ENCODE results near the gene VIT. TPM values are rescaled to one million over a fixed set of nuclear protein-coding genes. Genes with fewer than 3 reads are reported as not detected.

The VIT gene
- total RNA-seq, 1 donor from 2014 or later, result not detected

DNA sequence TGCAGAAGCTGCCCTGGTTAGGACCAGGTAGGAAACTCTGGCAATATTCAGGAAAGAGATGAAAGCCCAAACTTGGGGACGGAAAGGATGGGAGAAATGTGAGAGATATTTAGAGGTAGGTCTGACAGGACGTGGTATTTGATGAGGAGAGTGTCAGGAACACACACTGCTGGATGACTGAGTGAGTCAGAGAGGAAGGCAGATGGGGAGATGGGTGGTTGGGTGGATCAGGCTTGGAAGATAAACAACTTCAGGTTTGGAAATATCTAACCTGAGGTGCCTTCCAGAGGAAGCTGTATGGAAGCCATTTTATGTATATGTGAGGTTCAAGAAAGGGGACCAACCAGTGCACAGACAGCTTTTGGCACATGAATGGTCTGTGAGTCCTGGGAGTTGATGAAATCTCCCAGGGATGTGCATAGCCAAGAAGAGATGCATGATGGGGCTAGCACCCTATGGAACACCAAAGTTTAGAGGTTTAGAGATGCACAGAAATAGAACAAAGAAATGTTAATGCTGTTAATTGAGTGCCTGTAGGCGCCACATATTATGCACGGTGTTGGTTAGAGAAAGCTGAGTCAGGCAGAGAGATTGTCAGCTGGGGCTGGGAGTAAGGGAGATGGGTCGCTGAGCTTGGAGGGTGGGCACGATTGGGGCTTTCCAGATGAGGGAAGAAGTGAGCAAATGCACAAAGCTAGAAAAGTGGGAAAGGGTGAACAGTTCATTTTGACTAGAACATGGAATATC is 101.0 kb downstream of the VIT start:
- no peaks in the 10 kb centered on the region for H3K9me3 ChIP-seq (ENCODE audit: low read depth)
- Mint-ChIP-seq H3K27me3 (ENCODE audit: insufficient read depth, low read depth) (peaks cover 2% of the 10 kb centered on the region), H3K4me1 (no peaks in the 10 kb centered on the region), H3K36me3 (no peaks in the 10 kb centered on the region), H3K4me3 (no peak overlapping the region), H3K27ac (no peak overlapping the region), H3K9me3 (no peaks in the 10 kb centered on the region)
- H3K36me3 ChIP-seq, result no peaks in the 10 kb centered on the region
- no peak overlapping the region for H2AFZ ChIP-seq (replicated peaks)
- no peaks in the 10 kb centered on the region for H4K20me1 ChIP-seq (ENCODE audit: low read depth)
- H3K79me2 ChIP-seq (ENCODE audit: low read depth), result no peaks in the 10 kb centered on the region
- no peaks in the 10 kb centered on the region for H3K27me3 ChIP-seq
- H3K4me1 ChIP-seq, result no peaks in the 10 kb centered on the region
- no peak overlapping the region for H3K27ac ChIP-seq
- TF ChIP-seq EZH2phosphoT487 (IDR thresholded peaks at IDR 0.05) (no peak), EZH2 (IDR thresholded peaks at IDR 0.05) (no peak)
- TF ChIP-seq, protein P1, sequence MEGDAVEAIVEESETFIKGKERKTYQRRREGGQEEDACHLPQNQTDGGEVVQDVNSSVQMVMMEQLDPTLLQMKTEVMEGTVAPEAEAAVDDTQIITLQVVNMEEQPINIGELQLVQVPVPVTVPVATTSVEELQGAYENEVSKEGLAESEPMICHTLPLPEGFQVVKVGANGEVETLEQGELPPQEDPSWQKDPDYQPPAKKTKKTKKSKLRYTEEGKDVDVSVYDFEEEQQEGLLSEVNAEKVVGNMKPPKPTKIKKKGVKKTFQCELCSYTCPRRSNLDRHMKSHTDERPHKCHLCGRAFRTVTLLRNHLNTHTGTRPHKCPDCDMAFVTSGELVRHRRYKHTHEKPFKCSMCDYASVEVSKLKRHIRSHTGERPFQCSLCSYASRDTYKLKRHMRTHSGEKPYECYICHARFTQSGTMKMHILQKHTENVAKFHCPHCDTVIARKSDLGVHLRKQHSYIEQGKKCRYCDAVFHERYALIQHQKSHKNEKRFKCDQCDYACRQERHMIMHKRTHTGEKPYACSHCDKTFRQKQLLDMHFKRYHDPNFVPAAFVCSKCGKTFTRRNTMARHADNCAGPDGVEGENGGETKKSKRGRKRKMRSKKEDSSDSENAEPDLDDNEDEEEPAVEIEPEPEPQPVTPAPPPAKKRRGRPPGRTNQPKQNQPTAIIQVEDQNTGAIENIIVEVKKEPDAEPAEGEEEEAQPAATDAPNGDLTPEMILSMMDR (IDR thresholded peaks at IDR 0.05), result no peak
- H3K9ac ChIP-seq, result no peak overlapping the region
- no peak for DNase-seq (ENCODE audit: low spot score)
- H3K4me2 ChIP-seq, result no peak overlapping the region
- no peak overlapping the region for H3K4me3 ChIP-seq
- H3F3A ChIP-seq (ENCODE audit: low read depth), result no peaks in the 10 kb centered on the region

DNA sequence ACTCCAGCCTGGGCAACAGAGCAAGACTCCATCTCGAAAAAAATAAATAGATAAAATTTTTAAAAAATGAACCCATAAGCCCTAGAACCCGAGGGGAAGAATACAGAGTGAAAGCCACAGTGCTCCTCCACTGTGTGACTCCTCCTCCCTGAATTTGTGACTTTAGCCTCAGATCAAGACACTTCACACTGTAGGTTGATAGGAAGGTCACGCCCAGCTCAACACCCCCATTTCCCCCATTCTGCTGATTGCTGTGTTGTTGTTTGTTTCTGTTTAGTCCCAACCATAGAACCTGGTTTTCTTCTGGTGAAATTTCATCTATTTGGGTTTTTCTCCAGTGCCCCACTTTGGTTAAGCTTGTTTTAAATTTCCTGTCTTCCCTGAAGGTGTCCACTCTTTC is 102.2 kb downstream of the VIT start:
- no peaks in the 10 kb centered on the region for H4K20me1 ChIP-seq (ENCODE audit: low read depth)
- no peak overlapping the region for H3K9ac ChIP-seq
- H3K4me2 ChIP-seq, result no peak overlapping the region
- no peaks in the 10 kb centered on the region for H3K79me2 ChIP-seq (ENCODE audit: low read depth)
- TF ChIP-seq, protein P1 (IDR thresholded peaks at IDR 0.05), result no peak
- TF ChIP-seq EZH2 (IDR thresholded peaks at IDR 0.05), result no peak
- TF ChIP-seq EZH2phosphoT487 (IDR thresholded peaks at IDR 0.05), result no peak
- Mint-ChIP-seq H3K36me3 (no peaks in the 10 kb centered on the region), H3K9me3 (no peaks in the 10 kb centered on the region), H3K27ac (no peak overlapping the region), H3K4me3 (no peak overlapping the region), H3K27me3 (ENCODE audit: insufficient read depth, low read depth) (peaks cover 2% of the 10 kb centered on the region), H3K4me1 (no peaks in the 10 kb centered on the region)
- H3K9me3 ChIP-seq (ENCODE audit: low read depth), result no peaks in the 10 kb centered on the region
- no peaks in the 10 kb centered on the region for H3K36me3 ChIP-seq
- no peaks in the 10 kb centered on the region for H3K4me1 ChIP-seq
- H3F3A ChIP-seq (ENCODE audit: low read depth), result no peaks in the 10 kb centered on the region
- no peak overlapping the region for H3K27ac ChIP-seq
- DNase-seq (ENCODE audit: low spot score), result no peak
- no peak overlapping the region for H3K4me3 ChIP-seq
- H3K27me3 ChIP-seq, result no peaks in the 10 kb centered on the region
- no peak overlapping the region for H2AFZ ChIP-seq (replicated peaks)

GRCh38 chr2:36800381-36800780 is 103.9 kb downstream of the VIT start:
- no peak for TF ChIP-seq EZH2phosphoT487 (IDR thresholded peaks at IDR 0.05)
- TF ChIP-seq, protein P1 (IDR thresholded peaks at IDR 0.05), result no peak
- no peak for TF ChIP-seq EZH2 (IDR thresholded peaks at IDR 0.05)
- Mint-ChIP-seq H3K4me1 (no peaks in the 10 kb centered on the region), H3K36me3 (no peaks in the 10 kb centered on the region), H3K9me3 (no peaks in the 10 kb centered on the region), H3K4me3 (no peak overlapping the region), H3K27me3 (ENCODE audit: insufficient read depth, low read depth) (peaks cover 2% of the 10 kb centered on the region), H3K27ac (no peak overlapping the region)
- H3K27ac ChIP-seq, result no peak overlapping the region
- no peaks in the 10 kb centered on the region for H3K79me2 ChIP-seq (ENCODE audit: low read depth)
- no peaks in the 10 kb centered on the region for H3K27me3 ChIP-seq
- H3F3A ChIP-seq (ENCODE audit: low read depth), result no peaks in the 10 kb centered on the region
- no peak overlapping the region for H3K9ac ChIP-seq
- H3K4me1 ChIP-seq, result no peaks in the 10 kb centered on the region
- no peaks in the 10 kb centered on the region for H4K20me1 ChIP-seq (ENCODE audit: low read depth)
- H3K9me3 ChIP-seq (ENCODE audit: low read depth), result no peaks in the 10 kb centered on the region
- no peak for DNase-seq (ENCODE audit: low spot score)
- no peak overlapping the region for H2AFZ ChIP-seq (replicated peaks)
- no peaks in the 10 kb centered on the region for H3K36me3 ChIP-seq
- H3K4me3 ChIP-seq, result no peak overlapping the region
- no peak overlapping the region for H3K4me2 ChIP-seq
